A673 (cell line): Measurements from ENCODE around the gene TFCP2L1. TPM values are rescaled to one million over a fixed set of nuclear protein-coding genes. Genes with fewer than 3 reads are reported as not detected.

Source experiments
- BruUV-seq: library from RNA; stranded (reverse); fragments of 400-500 nt; replicated peaks from 2 replicates; lab custom pipeline; 2021; lab: Mats Ljungman, UMichigan
- CTCF ChIA-PET: fragments of 300-600 bp; sonication (Branson Sonifier 250); formaldehyde crosslinking; loops from one replicate; lab custom pipeline; 2022; ENCODE audit warnings: antibody characterized with exemption; lab: Charles Lee
- POLR2A ChIA-PET: fragments of 300-600 bp; sonication (Branson Sonifier 250); formaldehyde crosslinking; loops from one replicate; lab custom pipeline; 2022; ENCODE audit warnings: antibody characterized with exemption; ENCODE audit not compliant: low non-redundant PET; lab: Charles Lee
- DNase-seq: peaks from one replicate; pipeline ENCODE4 v3.0.0-alpha.2; 2015; ENCODE audit warnings: low spot score
- H3K27ac ChIP-seq: fragments of 200-600 bp; sonication (generic); 2 replicates; pipeline ENCODE4 v1.5.1; 2016; ENCODE audit warnings: mixed run types, low read depth, mild to moderate bottlenecking, mixed read lengths, antibody characterized with exemption, low read length; ENCODE audit not compliant: poor library complexity, severe bottlenecking
- H3K27me3 ChIP-seq: fragments of 200-600 bp; sonication (generic); replicated peaks from 2 replicates; pipeline ENCODE4 v1.6.1; 2017; ENCODE audit warnings: mixed run types, low read depth, mild to moderate bottlenecking, mixed read lengths, antibody characterized with exemption, low read length; ENCODE audit not compliant: insufficient read depth, poor library complexity
- H3K36me3 ChIP-seq: fragments of 200-600 bp; sonication (generic); 2 replicates; pipeline ENCODE4 v1.6.1; 2016; ENCODE audit warnings: mixed run types, mild to moderate bottlenecking, mixed read lengths, antibody characterized with exemption, low read length; ENCODE audit not compliant: insufficient read depth, poor library complexity, severe bottlenecking
- H3K4me1 ChIP-seq: fragments of 200-600 bp; sonication (generic); 2 replicates; pipeline ENCODE4 v1.6.1; 2017; ENCODE audit warnings: mixed run types, mild to moderate bottlenecking, mixed read lengths, antibody characterized with exemption, low read length; ENCODE audit not compliant: insufficient read depth, poor library complexity, severe bottlenecking
- H3K4me3 ChIP-seq: fragments of 200-600 bp; sonication (generic); 2 replicates; pipeline ENCODE4 v1.5.1; 2016; ENCODE audit warnings: low read depth, mixed run types, mild to moderate bottlenecking, mixed read lengths, low read length; ENCODE audit not compliant: poor library complexity, severe bottlenecking
- H3K9me3 ChIP-seq: fragments of 200-600 bp; sonication (generic); 2 replicates; pipeline ENCODE4 v1.6.1; 2016; ENCODE audit warnings: mixed run types, low read depth, mild to moderate bottlenecking, mixed read lengths, antibody characterized with exemption, low read length; ENCODE audit not compliant: poor library complexity, severe bottlenecking
- EZH2 ChIP-seq: fragments of 200-600 bp; sonication (generic); IDR thresholded peaks from 2 replicates; pipeline ENCODE4 v1.6.1; 2017; ENCODE audit warnings: borderline replicate concordance, low read depth, mild to moderate bottlenecking, mixed read lengths, antibody characterized with exemption, low read length; ENCODE audit not compliant: poor library complexity, severe bottlenecking
- intact Hi-C: fragments of 100-400 bp; cut with micrococcal nuclease; formaldehyde crosslinking; loops from one replicate; pipeline ENCODE4 v1.10.0; 2022; ENCODE audit not compliant: unreplicated experiment
- total RNA-seq: library from RNA; stranded (reverse); gene quantifications from 2 replicates; pipeline ENCODE4 v1.2.3, GENCODE V29; 2021
- TF ChIP-seq, protein P1 (sequence below): fragments of 300-800, 200-600 bp; sonication (generic); conservative IDR thresholded peaks from 2 replicates; pipeline ENCODE4 v1.5.1; 2017; ENCODE audit warnings: low read depth, mild to moderate bottlenecking, antibody characterized with exemption, low read length, moderate library complexity, mixed read lengths

TFCP2L1 gene
- total RNA-seq, 1 experiment from 2014 or later: not detected

DNA sequence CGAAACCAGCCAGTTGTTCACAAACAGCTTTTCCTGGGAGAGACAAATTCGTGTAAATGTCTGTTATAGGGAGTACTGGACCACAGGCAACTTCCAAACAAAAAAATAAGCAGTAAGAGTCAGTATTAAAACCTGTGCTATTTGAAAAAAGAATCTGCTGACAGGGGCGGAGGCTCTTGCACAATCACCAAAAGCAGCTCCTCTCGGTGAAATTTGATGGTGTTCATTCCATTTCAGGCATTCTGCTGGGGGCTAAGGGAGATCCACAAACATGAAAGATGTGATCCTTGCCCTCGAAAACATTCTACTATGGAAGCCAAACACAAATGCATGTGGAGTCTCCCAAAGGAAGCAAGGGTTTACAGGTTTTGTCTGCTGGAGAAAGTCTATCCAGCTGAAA is 45.0 kb downstream of the TFCP2L1 start:
- ChIA-PET CTCF (no interaction called here), POLR2A (no interaction called here)
- Histone ChIP-seq H3K27me3 (no peaks in the 10 kb centered on the region), H3K4me3 (no peak overlapping the region), H3K9me3 (no peaks in the 10 kb centered on the region), H3K4me1 (no peaks in the 10 kb centered on the region), H3K36me3 (no peaks in the 10 kb centered on the region), H3K27ac (no peak overlapping the region)
- no TSS peak for BruUV-seq
- DNase-seq: no peak
- intact Hi-C loops: no loop called here
- TF ChIP-seq, protein P1, sequence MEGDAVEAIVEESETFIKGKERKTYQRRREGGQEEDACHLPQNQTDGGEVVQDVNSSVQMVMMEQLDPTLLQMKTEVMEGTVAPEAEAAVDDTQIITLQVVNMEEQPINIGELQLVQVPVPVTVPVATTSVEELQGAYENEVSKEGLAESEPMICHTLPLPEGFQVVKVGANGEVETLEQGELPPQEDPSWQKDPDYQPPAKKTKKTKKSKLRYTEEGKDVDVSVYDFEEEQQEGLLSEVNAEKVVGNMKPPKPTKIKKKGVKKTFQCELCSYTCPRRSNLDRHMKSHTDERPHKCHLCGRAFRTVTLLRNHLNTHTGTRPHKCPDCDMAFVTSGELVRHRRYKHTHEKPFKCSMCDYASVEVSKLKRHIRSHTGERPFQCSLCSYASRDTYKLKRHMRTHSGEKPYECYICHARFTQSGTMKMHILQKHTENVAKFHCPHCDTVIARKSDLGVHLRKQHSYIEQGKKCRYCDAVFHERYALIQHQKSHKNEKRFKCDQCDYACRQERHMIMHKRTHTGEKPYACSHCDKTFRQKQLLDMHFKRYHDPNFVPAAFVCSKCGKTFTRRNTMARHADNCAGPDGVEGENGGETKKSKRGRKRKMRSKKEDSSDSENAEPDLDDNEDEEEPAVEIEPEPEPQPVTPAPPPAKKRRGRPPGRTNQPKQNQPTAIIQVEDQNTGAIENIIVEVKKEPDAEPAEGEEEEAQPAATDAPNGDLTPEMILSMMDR: no peak
- no peak for TF ChIP-seq EZH2

- no TSS peak for BruUV-seq
- POLR2A ChIA-PET: no interaction called here
- CTCF ChIA-PET: no interaction called here
These were observed 45.5 kb downstream of the TFCP2L1 start for GRCh38 chr2:121239471-121239870.

DNA sequence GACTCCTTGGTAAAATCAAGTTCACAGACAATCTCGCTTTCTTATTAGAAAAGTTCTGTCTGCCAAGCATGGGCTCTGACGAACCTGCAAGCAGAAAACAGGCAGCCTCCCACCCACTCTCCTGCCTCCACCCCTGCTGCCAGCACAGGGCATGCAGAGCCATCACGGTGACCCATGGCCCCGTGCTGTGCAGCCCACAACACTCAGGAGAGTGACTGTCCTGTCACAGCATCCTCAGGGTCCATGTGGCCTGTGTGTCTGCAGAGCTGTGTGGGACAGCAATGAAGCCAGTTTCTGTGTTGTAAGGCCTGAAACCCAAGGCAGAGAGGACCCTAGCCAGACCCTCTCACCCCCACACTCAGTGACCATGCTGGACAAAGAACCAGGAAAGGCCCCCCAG is 46.2 kb downstream of the TFCP2L1 start:
- H3K9me3 ChIP-seq: no peaks in the 10 kb centered on the region
- no peaks in the 10 kb centered on the region for H3K4me1 ChIP-seq
- intact Hi-C loops: no loop called here
- BruUV-seq: no TSS peak
- TF ChIP-seq, protein P1: no peak
- TF ChIP-seq EZH2: no peak
- H3K27me3 ChIP-seq: no peaks in the 10 kb centered on the region
- ChIA-PET CTCF (no interaction called here), POLR2A (no interaction called here)
- no peak overlapping the region for H3K4me3 ChIP-seq
- H3K36me3 ChIP-seq: no peaks in the 10 kb centered on the region
- no peak for DNase-seq
- H3K27ac ChIP-seq: no peak overlapping the region

More at GRCh38 chr2:121239471-121239870, 45.5 kb downstream of the TFCP2L1 start:
- no peak overlapping the region for H3K4me3 ChIP-seq
- DNase-seq: no peak
- no peaks in the 10 kb centered on the region for H3K4me1 ChIP-seq
- no peaks in the 10 kb centered on the region for H3K36me3 ChIP-seq
- no peaks in the 10 kb centered on the region for H3K27me3 ChIP-seq
- intact Hi-C loops: no loop called here
- no peak overlapping the region for H3K27ac ChIP-seq
- no peak for TF ChIP-seq EZH2
- TF ChIP-seq, protein P1: no peak
- H3K9me3 ChIP-seq: no peaks in the 10 kb centered on the region
